Astrocyte (in vitro differentiated cells and primary cell): ENCODE measurements around the gene EOLA2.

Experiments used
- EZH2 ChIP-seq: IDR thresholded peaks from 2 replicates; pipeline ENCODE4 v1.6.1; 2012; ENCODE audit warnings: mild to moderate bottlenecking, low read length, inconsistent platforms; ENCODE audit not compliant: insufficient read depth
- TF ChIP-seq, protein P1 (sequence below): IDR thresholded peaks from 2 replicates; pipeline ENCODE4 v1.5.1; 2011; ENCODE audit warnings: low read depth, mild to moderate bottlenecking, inconsistent platforms, low read length, moderate library complexity; ENCODE audit not compliant: insufficient read depth

DNA sequence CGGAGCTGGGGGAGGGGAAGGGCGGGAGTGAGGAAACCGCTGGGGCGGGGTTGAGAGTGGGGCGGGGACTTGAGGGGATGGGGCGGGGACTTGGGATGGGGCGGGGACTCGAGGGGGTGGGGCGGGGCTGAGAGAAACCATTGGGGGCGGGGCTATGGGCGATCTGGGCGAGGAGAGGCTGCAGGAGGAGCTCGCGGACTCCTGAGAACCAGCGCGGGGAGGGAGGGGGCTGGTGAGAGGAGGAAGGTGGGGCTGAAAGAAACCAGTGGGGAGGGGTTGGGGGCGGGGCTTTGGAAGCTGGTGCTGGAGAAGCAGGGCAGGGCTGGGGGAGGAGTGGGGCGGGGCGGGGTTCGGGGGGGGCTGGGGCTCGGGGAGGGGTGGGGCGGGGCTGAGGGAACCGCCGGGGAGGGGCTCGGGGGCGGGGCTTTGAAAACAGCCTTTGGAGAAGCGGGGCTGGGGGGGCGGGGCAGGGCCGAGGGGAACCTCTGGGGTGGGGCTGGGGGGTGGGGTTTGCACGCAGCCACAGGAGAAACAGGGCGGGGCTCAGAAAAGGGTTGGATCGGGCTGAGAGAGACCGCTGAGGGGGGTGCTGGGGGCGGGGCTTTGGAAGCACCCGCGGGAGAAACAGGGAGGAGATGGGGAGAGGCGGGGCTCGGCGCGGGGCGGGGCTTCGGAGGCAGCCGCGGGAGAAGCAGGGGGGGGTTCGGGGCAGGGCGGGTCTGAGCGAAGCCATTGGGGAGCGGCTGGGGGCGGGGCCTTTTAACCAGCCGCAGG is 777 bp upstream of the EOLA2 start:
- TF ChIP-seq, protein P1, sequence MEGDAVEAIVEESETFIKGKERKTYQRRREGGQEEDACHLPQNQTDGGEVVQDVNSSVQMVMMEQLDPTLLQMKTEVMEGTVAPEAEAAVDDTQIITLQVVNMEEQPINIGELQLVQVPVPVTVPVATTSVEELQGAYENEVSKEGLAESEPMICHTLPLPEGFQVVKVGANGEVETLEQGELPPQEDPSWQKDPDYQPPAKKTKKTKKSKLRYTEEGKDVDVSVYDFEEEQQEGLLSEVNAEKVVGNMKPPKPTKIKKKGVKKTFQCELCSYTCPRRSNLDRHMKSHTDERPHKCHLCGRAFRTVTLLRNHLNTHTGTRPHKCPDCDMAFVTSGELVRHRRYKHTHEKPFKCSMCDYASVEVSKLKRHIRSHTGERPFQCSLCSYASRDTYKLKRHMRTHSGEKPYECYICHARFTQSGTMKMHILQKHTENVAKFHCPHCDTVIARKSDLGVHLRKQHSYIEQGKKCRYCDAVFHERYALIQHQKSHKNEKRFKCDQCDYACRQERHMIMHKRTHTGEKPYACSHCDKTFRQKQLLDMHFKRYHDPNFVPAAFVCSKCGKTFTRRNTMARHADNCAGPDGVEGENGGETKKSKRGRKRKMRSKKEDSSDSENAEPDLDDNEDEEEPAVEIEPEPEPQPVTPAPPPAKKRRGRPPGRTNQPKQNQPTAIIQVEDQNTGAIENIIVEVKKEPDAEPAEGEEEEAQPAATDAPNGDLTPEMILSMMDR = no peak
- TF ChIP-seq EZH2 = no peak
